Measurements from ENCODE around the gene DECR2. TPM values are rescaled to one million over a fixed set of nuclear protein-coding genes. Genes with fewer than 3 reads are reported as not detected.

DECR2 gene
- total and polyA plus RNA-seq, 2 of the 13 experiments (the other 11 are each of a cell fraction or from before 2014, with no cell fraction given), result 36.3 to 44.6 TPM

- TF ChIP-seq ZNF124 (CRISPR knock-in tag; IDR thresholded peaks at IDR 0.05), result no peak
- TF ChIP-seq, protein P1, sequence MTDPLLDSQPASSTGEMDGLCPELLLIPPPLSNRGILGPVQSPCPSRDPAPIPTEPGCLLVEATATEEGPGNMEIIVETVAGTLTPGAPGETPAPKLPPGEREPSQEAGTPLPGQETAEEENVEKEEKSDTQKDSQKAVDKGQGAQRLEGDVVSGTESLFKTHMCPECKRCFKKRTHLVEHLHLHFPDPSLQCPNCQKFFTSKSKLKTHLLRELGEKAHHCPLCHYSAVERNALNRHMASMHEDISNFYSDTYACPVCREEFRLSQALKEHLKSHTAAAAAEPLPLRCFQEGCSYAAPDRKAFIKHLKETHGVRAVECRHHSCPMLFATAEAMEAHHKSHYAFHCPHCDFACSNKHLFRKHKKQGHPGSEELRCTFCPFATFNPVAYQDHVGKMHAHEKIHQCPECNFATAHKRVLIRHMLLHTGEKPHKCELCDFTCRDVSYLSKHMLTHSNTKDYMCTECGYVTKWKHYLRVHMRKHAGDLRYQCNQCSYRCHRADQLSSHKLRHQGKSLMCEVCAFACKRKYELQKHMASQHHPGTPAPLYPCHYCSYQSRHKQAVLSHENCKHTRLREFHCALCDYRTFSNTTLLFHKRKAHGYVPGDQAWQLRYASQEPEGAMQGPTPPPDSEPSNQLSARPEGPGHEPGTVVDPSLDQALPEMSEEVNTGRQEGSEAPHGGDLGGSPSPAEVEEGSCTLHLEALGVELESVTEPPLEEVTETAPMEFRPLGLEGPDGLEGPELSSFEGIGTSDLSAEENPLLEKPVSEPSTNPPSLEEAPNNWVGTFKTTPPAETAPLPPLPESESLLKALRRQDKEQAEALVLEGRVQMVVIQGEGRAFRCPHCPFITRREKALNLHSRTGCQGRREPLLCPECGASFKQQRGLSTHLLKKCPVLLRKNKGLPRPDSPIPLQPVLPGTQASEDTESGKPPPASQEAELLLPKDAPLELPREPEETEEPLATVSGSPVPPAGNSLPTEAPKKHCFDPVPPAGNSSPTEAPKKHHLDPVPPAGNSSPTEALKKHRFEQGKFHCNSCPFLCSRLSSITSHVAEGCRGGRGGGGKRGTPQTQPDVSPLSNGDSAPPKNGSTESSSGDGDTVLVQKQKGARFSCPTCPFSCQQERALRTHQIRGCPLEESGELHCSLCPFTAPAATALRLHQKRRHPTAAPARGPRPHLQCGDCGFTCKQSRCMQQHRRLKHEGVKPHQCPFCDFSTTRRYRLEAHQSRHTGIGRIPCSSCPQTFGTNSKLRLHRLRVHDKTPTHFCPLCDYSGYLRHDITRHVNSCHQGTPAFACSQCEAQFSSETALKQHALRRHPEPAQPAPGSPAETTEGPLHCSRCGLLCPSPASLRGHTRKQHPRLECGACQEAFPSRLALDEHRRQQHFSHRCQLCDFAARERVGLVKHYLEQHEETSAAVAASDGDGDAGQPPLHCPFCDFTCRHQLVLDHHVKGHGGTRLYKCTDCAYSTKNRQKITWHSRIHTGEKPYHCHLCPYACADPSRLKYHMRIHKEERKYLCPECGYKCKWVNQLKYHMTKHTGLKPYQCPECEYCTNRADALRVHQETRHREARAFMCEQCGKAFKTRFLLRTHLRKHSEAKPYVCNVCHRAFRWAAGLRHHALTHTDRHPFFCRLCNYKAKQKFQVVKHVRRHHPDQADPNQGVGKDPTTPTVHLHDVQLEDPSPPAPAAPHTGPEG (CRISPR knock-in tag; IDR thresholded peaks at IDR 0.05), result no peak
- TF ChIP-seq SALL1 (CRISPR knock-in tag; IDR thresholded peaks at IDR 0.05), result peak; percentile 24; the same call in 1 of the 2 replicates
- no peak for TF ChIP-seq RBM22 (optimal IDR thresholded peaks at IDR 0.05; ENCODE audit: low read length)
- TF ChIP-seq, protein P2, sequence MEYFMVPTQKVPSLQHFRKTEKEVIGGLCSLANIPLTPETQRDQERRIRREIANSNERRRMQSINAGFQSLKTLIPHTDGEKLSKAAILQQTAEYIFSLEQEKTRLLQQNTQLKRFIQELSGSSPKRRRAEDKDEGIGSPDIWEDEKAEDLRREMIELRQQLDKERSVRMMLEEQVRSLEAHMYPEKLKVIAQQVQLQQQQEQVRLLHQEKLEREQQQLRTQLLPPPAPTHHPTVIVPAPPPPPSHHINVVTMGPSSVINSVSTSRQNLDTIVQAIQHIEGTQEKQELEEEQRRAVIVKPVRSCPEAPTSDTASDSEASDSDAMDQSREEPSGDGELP (IDR thresholded peaks at IDR 0.05; ENCODE audit: borderline replicate concordance, low read depth), result peak; percentile 25; the same call in 1 of the 2 replicates
- no peak for TF ChIP-seq DMTF1 (CRISPR knock-in tag; IDR thresholded peaks at IDR 0.05)
- no peak for TF ChIP-seq NR2F2 (IDR thresholded peaks at IDR 0.05; ENCODE audit: borderline replicate concordance, low read depth)
- TF ChIP-seq IKZF1 (IDR thresholded peaks at IDR 0.05), result no peak
- no peak for TF ChIP-seq ZNF879 (CRISPR knock-in tag; IDR thresholded peaks at IDR 0.05)
- no peak for TF ChIP-seq ZSCAN22 (CRISPR knock-in tag; IDR thresholded peaks at IDR 0.05)
- TF ChIP-seq, protein P3, sequence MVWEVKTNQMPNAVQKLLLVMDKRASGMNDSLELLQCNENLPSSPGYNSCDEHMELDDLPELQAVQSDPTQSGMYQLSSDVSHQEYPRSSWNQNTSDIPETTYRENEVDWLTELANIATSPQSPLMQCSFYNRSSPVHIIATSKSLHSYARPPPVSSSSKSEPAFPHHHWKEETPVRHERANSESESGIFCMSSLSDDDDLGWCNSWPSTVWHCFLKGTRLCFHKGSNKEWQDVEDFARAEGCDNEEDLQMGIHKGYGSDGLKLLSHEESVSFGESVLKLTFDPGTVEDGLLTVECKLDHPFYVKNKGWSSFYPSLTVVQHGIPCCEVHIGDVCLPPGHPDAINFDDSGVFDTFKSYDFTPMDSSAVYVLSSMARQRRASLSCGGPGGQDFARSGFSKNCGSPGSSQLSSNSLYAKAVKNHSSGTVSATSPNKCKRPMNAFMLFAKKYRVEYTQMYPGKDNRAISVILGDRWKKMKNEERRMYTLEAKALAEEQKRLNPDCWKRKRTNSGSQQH (CRISPR knock-in tag; IDR thresholded peaks at IDR 0.05; ENCODE audit: low read depth), result no peak
- TF ChIP-seq FOXO1 (CRISPR knock-in tag; IDR thresholded peaks at IDR 0.05), result no peak
- TF ChIP-seq, protein P4, sequence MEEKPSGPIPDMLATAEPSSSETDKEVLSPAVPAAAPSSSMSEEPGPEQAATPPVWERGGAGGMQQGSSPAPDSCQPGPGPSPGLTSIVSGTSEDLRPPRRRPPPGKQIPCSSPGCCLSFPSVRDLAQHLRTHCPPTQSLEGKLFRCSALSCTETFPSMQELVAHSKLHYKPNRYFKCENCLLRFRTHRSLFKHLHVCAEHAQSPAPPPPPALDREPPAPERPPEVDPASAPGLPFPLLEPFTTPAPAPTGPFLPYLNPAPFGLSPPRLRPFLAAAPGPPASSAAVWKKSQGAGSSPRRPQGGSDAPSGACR (CRISPR knock-in tag; IDR thresholded peaks at IDR 0.05), result no peak
- TF ChIP-seq NFKBIZ (CRISPR knock-in tag; IDR thresholded peaks at IDR 0.05), result no peak
- no peak for TF ChIP-seq ZBTB43 (CRISPR knock-in tag; conservative IDR thresholded peaks at IDR 0.05)
- TF ChIP-seq PLRG1 (conservative IDR thresholded peaks at IDR 0.05), result no peak
- no peak for TF ChIP-seq ZNF34 (CRISPR knock-in tag; IDR thresholded peaks at IDR 0.05; ENCODE audit: borderline replicate concordance)
- no peak for TF ChIP-seq SIX1 (CRISPR knock-in tag; IDR thresholded peaks at IDR 0.05; ENCODE audit: borderline replicate concordance)
- no peak for TF ChIP-seq U2AF1 (optimal IDR thresholded peaks at IDR 0.05; ENCODE audit: low read depth, low read length)
- TF ChIP-seq ZNF674 (CRISPR knock-in tag; IDR thresholded peaks at IDR 0.05; ENCODE audit: low read depth), result no peak
These were observed 31.2 kb upstream of the DECR2 start, which contains the start of gene MRPL28 (continued) for GRCh38 chr16:370443-370842.

Data from HepG2 (cell line).